GM19455 (cell line): ENCODE data around the gene PGK2.

Experiments
- ATAC-seq: cut with Tn5 transposase; IDR thresholded peaks from one replicate; pipeline ENCODE4 v1.9.1; 2021; ENCODE audit not compliant: unreplicated experiment

Gene PGK2

DNA sequence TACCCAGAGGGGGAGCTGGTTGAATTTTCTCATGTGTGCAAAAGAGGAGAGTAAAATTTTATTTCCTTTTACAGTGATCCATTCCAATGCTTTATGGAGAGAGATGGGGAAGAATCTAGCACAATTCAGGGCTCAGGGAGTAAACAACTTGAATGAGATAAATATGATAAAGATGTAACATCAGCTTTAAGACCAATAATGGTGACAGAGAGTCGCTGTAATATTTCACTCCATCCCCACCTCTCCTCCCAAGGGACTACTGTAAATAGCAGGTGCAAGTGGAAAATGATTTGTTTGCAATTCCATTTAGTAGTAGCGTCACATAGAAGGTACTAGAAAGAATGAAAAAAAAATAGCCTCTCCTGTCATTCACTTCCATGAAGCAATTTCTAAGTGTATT lies 47.7 kb downstream of the PGK2 start:
- ATAC-seq = no peak

DNA sequence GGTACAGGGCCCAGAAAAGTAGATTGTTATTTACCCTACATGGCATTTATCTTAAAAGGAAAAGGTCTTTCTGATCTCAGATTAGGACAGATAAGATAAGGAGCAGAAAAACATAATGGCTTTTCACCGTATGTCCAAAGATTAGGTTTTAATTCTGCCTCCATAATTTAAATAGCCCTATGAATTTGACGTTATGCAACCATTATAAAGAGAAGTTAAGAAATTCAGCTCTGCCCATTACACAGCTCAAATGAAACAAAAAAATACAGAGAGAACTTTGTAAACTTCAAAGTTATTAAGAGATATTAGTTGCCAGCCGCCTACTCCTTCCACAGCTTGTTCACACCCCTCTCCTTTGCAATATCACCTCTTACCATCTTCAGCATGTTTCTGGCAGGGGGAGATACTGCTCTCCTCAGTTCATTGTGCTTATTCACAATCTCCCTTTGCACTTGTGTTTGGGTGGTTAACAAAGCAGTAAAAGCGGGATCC lies 51.0 kb downstream of the PGK2 start:
- ATAC-seq = no peak
